ENCODE data around the gene MITF. TPM values are rescaled to one million over a fixed set of nuclear protein-coding genes. Genes with fewer than 3 reads are reported as not detected.

The MITF gene
- total RNA-seq, 1 donor from 2014 or later = 2.0 TPM

GRCh38 chr3:69749461-69749860 lies 10.2 kb downstream of the MITF start:
- Mint-ChIP-seq H3K4me1 (peaks cover 8% of the 10 kb centered on the region), H3K36me3 (ENCODE audit: low read depth) (peaks cover 8% of the 10 kb centered on the region), H3K4me3 (no peak overlapping the region), H3K27me3 (ENCODE audit: low read depth) (no peaks in the 10 kb centered on the region), H3K27ac (ENCODE audit: unreplicated experiment) (no peak overlapping the region), H3K9me3 (peaks cover 6% of the 10 kb centered on the region)
- DNase-seq (ENCODE audit: low read depth, low spot score) = no peak
- TF ChIP-seq CTCF (conservative IDR thresholded peaks at IDR 0.05) = no peak

- no peaks in the 10 kb centered on the region for H3K27me3 Mint-ChIP-seq (ENCODE audit: low read depth)
- no peak overlapping the region for H3K4me3 Mint-ChIP-seq
- no peak for DNase-seq (ENCODE audit: low read depth, low spot score)
- H3K9me3 Mint-ChIP-seq = peaks cover 6% of the 10 kb centered on the region
- peaks cover 8% of the 10 kb centered on the region for H3K4me1 Mint-ChIP-seq
- TF ChIP-seq CTCF (conservative IDR thresholded peaks at IDR 0.05) = no peak
- peaks cover 8% of the 10 kb centered on the region for H3K36me3 Mint-ChIP-seq (ENCODE audit: low read depth)
- no peak overlapping the region for H3K27ac Mint-ChIP-seq (ENCODE audit: unreplicated experiment)
These were observed 11.3 kb downstream of the MITF start for GRCh38 chr3:69750549-69750948.

GRCh38 chr3:69751074-69751476 lies 11.8 kb downstream of the MITF start:
- peaks cover 8% of the 10 kb centered on the region for H3K4me1 Mint-ChIP-seq
- DNase-seq (ENCODE audit: low read depth, low spot score) = no peak
- no peak for TF ChIP-seq CTCF (conservative IDR thresholded peaks at IDR 0.05)
- H3K36me3 Mint-ChIP-seq (ENCODE audit: low read depth) = peaks cover 8% of the 10 kb centered on the region
- no peak overlapping the region for H3K27ac Mint-ChIP-seq (ENCODE audit: unreplicated experiment)
- no peaks in the 10 kb centered on the region for H3K27me3 Mint-ChIP-seq (ENCODE audit: low read depth)
- H3K4me3 Mint-ChIP-seq = no peak overlapping the region
- peaks cover 6% of the 10 kb centered on the region for H3K9me3 Mint-ChIP-seq

- Mint-ChIP-seq H3K4me3 (no peak overlapping the region), H3K27me3 (ENCODE audit: low read depth) (no peaks in the 10 kb centered on the region), H3K27ac (ENCODE audit: unreplicated experiment) (no peak overlapping the region), H3K4me1 (peaks cover 8% of the 10 kb centered on the region), H3K36me3 (ENCODE audit: low read depth) (peaks cover 8% of the 10 kb centered on the region), H3K9me3 (peaks cover 6% of the 10 kb centered on the region)
- TF ChIP-seq CTCF (conservative IDR thresholded peaks at IDR 0.05) = no peak
- no peak for DNase-seq (ENCODE audit: low read depth, low spot score)
These were observed 13.0 kb downstream of the MITF start for GRCh38 chr3:69752241-69752640.

- no peak for TF ChIP-seq CTCF (conservative IDR thresholded peaks at IDR 0.05)
- H3K4me1 Mint-ChIP-seq = peaks cover 5% of the 10 kb centered on the region
- no peaks in the 10 kb centered on the region for H3K27me3 Mint-ChIP-seq (ENCODE audit: low read depth)
- no peak for DNase-seq (ENCODE audit: low read depth, low spot score)
- peaks cover 6% of the 10 kb centered on the region for H3K9me3 Mint-ChIP-seq
- H3K27ac Mint-ChIP-seq (ENCODE audit: unreplicated experiment) = no peak overlapping the region
- H3K36me3 Mint-ChIP-seq (ENCODE audit: low read depth) = peaks cover 8% of the 10 kb centered on the region
- H3K4me3 Mint-ChIP-seq = no peak overlapping the region
These were observed 14.0 kb downstream of the MITF start for GRCh38 chr3:69753179-69753775.
